HS-5 (cell line): ENCODE results near the gene PRR33.
"Not testable (repeated sequence)": the region's sequence is repeated elsewhere in the genome, so short reads cannot be mapped to it uniquely, and the experiment has no call there.

Experiments used
- DNase-seq: peaks from one replicate; pipeline ENCODE4 v3.0.0-alpha.2; 2012; ENCODE audit warnings: low read depth

PRR33 gene

DNA sequence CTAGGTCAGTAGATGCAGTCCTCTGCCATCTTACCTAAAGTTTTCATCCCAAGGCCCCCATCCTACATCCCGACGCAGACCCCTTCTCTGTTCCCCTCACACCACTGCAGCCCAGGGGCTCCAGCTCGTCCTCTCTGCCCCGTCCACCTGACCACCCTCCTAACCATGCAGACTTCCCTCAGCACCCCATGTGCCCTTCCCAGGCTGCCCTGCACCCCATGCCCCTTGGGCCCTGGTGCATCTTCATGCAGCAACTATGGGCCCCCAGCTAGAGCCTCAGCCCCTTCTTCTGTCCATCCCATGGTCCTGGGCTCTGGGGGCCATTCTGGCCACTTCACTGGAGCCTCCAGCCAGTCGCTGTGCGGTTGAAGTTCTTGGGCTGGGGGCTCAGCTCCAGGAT is 2.9 kb downstream of the PRR33 start:
- no peak for DNase-seq

- no peak for DNase-seq
Observed at GRCh38 chr11:1888347-1888753, 3.3 kb downstream of the PRR33 start.

DNA sequence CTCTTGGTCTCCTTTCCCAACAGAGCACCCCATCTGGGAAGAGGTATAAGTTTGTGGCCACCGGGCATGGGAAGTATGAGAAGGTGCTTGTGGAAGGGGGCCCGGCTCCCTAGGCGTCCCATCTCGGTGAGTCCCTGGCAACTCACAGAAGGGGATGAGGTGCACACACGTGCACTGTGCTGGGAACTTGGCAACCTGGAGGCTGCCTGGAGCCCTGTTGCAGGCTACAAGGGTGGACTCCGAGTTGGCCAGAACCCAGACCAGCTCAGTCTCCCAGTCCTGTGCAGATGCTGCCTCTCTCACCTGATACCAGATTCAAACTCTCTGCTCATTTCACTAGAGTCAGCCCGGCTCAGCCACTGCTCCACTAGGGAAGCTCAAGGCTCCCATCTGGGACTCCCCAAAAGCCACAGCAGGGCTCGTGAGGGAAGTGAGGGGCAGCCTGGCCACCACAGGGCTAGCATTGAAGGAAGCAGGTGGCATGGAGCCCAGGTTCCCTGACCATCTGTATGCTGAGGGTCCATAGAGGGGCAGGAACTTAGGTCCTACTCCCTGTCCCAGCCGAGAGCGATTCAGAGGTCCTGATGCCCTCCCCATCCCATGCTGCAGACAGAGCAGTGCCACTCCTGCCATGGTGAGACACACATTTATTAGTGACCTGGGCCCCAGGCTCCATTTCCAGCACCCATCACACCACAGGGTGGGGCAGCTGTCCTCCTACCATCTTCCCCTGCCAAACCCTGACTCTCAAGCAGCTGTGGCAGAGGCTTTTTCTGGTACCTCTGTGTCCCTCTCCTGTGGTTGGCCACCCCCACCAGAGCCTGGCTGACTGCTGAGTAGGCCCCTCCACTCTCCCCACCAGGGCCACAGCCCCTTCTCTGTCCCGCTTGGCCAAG is 4.0 kb downstream of the PRR33 start:
- DNase-seq = no peak

DNA sequence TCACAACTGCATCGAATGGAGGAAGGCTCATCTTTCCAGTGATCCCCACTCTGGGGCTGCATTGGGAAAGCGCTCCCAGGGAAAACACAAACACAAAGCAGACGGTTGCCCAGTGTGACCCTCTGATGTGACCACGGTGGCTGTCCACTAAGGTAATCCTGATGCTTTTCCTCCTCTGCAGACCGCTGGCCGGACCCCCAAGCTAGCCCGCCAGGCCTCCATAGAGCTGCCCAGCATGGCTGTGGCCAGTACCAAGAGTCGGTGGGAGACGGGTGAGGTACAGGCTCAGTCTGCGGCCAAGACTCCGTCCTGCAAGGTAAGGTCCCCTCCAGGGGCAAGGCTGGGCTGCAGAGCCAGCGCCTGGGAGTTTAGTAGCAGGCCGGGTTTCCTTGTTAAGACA is 5.1 kb downstream of the PRR33 start:
- DNase-seq = not testable (repeated sequence)

DNA sequence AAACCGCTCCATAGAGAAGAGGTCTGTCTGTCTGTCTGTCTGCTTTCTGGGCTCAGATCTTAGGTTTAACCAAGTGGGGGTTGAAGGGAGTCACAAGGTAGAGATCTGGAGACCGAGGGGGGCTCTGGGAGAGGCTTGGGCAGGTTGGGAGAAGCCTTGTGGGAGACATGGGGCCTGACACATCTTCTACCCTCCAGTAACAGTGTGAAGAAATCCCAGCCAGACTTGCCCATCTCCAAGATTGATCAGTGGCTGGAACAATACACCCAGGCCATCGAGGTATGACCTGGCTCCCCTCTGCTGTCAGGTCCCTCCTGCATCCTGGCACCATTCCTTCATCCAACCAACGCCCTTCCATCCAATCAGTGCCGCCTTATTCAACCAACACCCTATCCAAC is 7.4 kb downstream of the PRR33 start:
- no peak for DNase-seq

DNA sequence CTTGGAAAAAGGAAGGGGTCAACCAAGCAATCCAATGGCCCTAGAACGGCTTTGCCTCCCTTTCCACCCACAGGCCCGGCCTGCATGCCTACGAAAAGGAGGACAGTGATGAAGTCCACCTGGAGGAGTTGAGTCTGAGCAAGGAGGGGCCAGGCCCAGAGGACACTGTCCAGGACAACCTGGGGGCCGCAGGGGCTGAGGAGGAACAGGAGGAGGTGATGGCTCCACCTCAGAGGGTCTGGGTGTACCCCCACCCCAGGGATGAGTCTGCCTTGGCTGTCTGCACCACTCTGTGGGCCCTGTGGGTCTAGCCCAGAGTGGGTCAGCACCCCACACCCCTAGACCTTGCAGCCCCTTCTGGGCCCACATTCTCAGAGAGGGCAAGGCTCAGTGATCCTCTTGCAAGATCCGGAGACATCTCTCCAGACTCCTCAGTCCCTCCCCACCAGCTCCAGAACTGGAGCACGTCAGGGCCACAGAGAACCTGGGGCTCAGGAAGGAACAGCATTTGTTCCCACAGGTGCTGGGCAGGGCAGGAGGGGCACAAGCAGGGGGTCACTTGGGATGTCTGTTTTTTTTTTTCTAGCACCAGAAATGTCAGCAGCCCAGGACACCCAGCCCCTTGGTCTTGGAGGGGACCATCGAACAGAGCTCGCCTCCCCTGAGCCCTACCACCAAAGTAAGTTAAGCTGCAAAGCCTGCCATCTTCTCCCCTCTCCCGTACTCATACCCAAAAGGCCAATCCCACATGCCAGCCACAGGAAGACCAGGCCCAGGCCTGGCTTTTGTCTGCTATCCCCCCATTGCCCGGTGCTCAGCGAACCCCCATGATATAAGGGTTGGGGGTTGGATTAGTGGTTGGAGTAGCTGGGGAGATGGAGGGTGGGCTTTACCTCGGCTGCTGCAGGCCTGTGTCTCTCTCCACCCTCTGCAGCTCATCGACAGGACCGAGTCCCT is 8.1 kb downstream of the PRR33 start:
- no peak for DNase-seq

- DNase-seq = peak; percentile 6
Observed at GRCh38 chr11:1882265-1883238, 9.1 kb downstream of the PRR33 start.

DNA sequence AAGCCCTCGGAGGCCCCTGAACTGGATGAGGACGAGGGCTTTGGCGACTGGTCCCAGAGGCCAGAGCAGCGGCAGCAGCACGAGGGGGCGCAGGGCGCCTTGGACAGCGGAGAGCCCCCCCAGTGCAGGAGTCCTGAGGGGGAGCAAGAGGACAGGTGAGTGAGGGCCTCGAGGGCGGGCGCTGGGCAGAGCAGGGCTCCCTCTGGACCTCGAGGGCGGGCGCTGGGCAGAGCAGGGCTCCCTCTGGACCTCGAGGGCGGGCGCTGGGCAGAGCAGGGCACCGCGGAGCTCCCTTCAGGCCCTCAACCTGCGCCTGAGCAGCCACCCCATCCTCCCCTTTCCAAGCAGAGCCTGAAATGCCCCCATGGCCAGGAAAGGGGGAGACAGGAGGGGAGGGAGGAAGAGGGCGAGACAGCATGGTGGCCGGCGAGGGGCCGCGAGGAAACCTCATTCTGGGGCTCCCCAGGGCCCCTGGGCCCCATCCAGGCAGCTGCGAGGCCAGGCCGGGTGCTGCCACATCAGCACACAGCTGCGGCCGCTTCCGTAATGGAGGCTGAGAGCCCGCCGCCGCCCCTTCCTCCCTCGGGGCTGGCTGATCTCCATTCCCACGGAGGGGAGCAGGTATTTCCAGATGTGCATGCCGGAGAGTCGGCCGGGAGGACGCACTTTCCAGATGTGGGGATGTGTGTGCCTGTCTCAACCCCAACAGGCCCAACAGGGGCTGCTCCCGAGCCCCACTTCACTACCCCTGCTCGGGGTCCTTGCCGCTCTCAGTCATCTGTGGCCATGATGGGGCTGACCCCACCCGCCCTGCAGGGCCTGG is 10.0 kb downstream of the PRR33 start:
- DNase-seq = no peak

GRCh38 chr11:1880746-1881441 is 10.8 kb downstream of the PRR33 start:
- no peak for DNase-seq

- DNase-seq = no peak
Observed at GRCh38 chr11:1879941-1880720, 11.6 kb downstream of the PRR33 start.

DNA sequence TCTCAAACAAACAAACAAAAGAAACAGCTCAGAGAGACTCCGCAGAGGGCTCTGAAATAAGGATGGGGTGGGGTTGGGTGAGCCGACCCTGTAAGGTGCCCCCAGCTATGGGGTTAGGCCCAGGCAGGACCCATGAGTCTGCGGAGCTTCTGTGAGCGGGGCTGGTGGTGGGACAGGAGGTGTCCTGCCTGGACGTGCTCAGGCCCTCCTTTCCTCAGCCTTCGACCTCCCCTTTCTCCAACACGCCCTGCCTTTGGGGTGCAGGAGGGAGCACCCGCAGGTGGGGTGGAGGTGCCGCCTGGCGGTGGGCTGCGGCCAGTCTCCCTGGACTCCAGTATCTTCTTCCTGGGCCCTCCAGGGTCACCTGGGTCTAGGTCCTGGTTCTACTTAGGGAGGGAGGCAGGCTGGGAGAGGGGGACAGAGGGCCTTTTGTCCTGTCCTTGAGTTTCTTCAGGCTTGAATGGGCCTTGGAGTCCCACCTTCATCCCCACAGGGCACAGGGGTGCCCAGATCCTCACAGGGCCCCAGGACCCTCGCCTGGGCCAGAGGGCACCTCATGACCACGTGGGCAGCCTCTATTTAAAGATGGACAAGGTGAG is 12.3 kb downstream of the PRR33 start:
- no peak for DNase-seq

DNA sequence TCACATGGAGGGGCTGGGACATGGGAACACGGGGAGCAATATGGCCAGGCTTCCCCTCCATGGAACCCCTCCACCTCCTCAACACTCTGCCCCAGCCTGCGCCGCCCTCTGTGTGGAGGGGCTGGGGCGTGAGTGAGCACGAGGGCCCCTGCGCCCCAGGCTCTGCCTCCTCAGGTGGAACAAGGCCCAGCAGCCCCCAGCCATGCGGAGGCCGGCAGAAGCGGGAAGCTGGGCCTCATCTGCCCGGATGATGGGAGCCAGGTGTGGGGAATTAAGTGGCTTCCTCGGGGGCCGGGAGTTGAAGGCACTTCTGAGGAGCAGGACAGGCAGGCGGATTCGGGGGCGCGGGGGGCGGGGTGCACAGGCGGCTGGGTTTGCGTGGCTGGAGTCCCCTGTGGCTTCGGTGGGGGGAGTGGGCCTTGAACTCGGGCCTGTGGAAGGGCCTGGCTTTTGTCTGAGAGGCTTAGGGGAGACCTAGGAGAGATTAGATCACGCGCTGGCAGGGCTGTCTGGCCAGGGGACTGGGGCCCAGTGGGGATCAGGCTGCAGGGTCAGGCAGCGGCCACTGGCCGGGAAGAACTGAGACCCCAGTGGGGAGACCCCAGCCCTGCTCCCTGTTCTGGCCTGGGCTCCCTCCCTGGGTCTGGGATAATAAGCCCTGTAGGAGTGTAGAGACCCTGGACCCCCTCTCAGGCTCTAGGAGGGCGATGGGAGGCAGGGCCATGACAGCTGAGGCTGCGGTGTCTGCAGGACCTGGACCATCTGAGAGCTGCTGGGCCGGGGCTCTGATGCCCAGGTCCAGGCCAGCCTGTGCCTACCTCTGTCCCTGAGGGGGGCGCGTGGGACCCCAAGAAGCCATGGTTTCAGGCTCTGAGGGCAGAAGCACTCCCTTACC is 13.3 kb downstream of the PRR33 start:
- no peak for DNase-seq

- no peak for DNase-seq
Observed at GRCh38 chr11:1877211-1878136, 14.2 kb downstream of the PRR33 start.

GRCh38 chr11:1876361-1877063 is 15.2 kb downstream of the PRR33 start:
- no peak for DNase-seq

DNA sequence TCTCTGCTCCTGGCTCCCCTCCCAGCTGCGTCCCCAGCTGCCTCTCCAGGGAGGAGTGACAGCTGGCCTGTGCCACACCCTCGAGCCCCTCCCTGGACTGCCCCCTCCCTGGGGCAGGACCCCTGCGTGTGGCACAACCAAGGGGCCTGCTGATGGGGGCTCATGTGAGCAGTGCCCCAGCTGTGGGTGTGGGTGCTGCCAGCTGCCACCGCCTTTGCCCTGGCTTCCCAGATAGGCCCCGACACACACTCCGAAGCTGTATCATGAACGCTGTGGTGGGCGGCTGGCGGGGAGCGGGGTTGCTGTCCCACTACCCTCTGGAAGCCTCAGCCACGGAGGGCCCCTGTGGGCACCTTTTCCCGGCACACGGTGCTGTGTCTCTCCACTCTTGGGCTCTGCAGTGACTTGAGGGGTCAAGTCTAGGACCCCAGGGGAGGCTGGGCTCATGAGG is 15.8 kb downstream of the PRR33 start:
- DNase-seq = not testable (repeated sequence)
